ENCODE measurements around the gene HNRNPC. TPM values are rescaled to one million over a fixed set of nuclear protein-coding genes. Genes with fewer than 3 reads are reported as not detected.

Gene HNRNPC
- total RNA-seq, 1 donor from 2014 or later, result 273 TPM

GRCh38 chr14:21220874-21221477, 48.3 kb downstream of the HNRNPC start:
- Histone ChIP-seq H3K4me3 (no peak overlapping the region), H3K36me3 (peaks cover 66% of the 10 kb centered on the region), H3K27ac (replicated peaks) (no peak overlapping the region), H3K9me3 (replicated peaks) (no peaks in the 10 kb centered on the region), H3K27me3 (ENCODE audit: low read depth) (no peaks in the 10 kb centered on the region), H3K4me1 (peaks cover 88% of the 10 kb centered on the region)
- no peak for DNase-seq
- intact Hi-C loops (cut with micrococcal nuclease), result no loop called here
- TF ChIP-seq, protein P1, sequence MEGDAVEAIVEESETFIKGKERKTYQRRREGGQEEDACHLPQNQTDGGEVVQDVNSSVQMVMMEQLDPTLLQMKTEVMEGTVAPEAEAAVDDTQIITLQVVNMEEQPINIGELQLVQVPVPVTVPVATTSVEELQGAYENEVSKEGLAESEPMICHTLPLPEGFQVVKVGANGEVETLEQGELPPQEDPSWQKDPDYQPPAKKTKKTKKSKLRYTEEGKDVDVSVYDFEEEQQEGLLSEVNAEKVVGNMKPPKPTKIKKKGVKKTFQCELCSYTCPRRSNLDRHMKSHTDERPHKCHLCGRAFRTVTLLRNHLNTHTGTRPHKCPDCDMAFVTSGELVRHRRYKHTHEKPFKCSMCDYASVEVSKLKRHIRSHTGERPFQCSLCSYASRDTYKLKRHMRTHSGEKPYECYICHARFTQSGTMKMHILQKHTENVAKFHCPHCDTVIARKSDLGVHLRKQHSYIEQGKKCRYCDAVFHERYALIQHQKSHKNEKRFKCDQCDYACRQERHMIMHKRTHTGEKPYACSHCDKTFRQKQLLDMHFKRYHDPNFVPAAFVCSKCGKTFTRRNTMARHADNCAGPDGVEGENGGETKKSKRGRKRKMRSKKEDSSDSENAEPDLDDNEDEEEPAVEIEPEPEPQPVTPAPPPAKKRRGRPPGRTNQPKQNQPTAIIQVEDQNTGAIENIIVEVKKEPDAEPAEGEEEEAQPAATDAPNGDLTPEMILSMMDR (IDR thresholded peaks at IDR 0.05; ENCODE audit: borderline replicate concordance), result no peak

GRCh38 chr14:21219561-21220111, 49.6 kb downstream of the HNRNPC start:
- H3K36me3 ChIP-seq, result peaks cover 68% of the 10 kb centered on the region
- intact Hi-C loops (cut with micrococcal nuclease), result no loop called here

DNA sequence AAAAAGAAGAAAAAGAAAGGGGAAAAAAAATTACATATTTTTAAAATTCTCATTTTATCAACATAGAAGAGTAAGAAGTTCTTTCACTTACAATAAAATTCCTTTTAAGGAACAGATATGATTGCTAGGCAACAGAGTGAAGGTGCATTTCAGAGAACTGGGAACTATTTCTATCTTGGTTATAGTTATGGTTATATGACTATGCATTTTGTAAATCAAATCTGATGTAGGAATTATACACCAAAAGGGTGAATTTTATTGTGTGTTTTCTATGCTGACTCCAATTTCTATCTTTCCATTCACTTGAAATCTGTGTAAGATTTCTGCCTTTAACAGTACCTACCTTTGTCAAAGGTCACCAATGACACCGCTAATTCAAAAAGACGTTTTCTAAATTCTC, 50.1 kb downstream of the HNRNPC start:
- intact Hi-C loops (cut with micrococcal nuclease), result no loop called here
- TF ChIP-seq, protein P1 (IDR thresholded peaks at IDR 0.05; ENCODE audit: borderline replicate concordance), result no peak
- Histone ChIP-seq H3K4me3 (no peak overlapping the region), H3K27me3 (ENCODE audit: low read depth) (no peaks in the 10 kb centered on the region), H3K4me1 (peaks cover 98% of the 10 kb centered on the region), H3K9me3 (replicated peaks) (no peaks in the 10 kb centered on the region), H3K36me3 (peaks cover 71% of the 10 kb centered on the region), H3K27ac (replicated peaks) (peak overlapping the region; percentile 27)
- no peak for DNase-seq

More at GRCh38 chr14:21219561-21220111, 49.6 kb downstream of the HNRNPC start:
- Histone ChIP-seq H3K27me3 (ENCODE audit: low read depth) (no peaks in the 10 kb centered on the region), H3K27ac (replicated peaks) (peak overlapping the region; percentile 24), H3K9me3 (replicated peaks) (no peaks in the 10 kb centered on the region), H3K4me1 (peaks cover 98% of the 10 kb centered on the region), H3K4me3 (no peak overlapping the region)
- DNase-seq, result no peak
- TF ChIP-seq, protein P1 (IDR thresholded peaks at IDR 0.05; ENCODE audit: borderline replicate concordance), result no peak

DNA sequence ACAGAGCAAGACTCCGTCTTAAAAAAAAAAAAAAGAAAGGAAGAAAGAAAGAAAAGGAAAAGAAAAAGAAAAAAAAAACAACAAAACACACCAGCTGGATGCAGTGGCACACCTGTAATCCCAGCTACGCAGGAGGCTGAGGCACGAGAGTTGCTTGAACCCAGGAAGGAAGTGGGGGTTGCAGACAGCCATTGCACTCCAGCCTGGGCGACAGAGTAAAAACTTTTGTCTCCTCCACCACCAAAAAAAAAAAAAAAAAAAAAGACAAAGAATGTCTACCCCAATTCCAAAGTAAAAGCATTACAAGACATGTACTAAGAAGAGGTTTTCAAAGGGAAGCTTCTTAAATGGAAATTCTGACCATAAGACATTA, 53.4 kb downstream of the HNRNPC start:
- peaks cover 75% of the 10 kb centered on the region for H3K4me1 ChIP-seq
- no peak overlapping the region for H3K27ac ChIP-seq (replicated peaks)
- DNase-seq, result no peak
- TF ChIP-seq, protein P1 (IDR thresholded peaks at IDR 0.05; ENCODE audit: borderline replicate concordance), result no peak
- H3K4me3 ChIP-seq, result no peak overlapping the region
- H3K27me3 ChIP-seq (ENCODE audit: low read depth), result no peaks in the 10 kb centered on the region
- H3K36me3 ChIP-seq, result peaks cover 75% of the 10 kb centered on the region
- intact Hi-C loops (cut with micrococcal nuclease), result no loop called here
- H3K9me3 ChIP-seq (replicated peaks), result no peaks in the 10 kb centered on the region

DNA sequence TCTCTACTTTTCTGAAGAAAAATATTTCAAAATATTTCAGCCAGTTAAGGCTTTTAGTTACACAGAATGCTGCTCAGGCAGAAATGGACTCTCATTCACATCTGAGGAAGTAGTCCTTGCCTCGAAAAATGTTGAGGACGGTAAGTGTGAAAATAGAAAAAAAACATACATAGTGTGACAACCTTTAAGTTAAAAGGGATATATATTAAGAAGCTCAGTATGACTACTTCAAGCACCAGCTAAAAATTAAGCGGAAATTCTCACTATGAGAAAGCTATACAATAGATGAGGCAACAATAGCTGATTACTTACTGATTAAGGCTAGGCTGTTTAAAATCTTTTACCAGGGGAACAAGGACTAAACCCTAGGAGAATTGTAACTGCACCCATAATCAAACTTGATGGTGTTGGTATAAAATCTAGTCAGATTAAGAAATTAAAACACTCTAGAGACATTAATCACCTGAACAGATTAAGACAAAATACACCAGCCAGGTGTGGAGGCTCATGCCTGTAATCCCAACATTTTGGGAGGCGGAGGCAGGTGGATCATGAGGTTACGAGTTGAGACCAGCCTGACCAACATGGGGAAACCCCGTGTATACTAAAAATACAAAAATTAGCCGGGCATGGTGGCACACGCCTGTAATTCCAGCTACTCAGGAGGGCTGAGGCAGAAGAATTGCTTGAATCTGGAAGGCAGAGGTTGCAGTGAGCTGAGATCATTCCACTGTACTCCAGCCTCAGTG, 53.9 kb downstream of the HNRNPC start:
- Histone ChIP-seq H3K4me3 (no peak overlapping the region), H3K27ac (replicated peaks) (no peak overlapping the region), H3K27me3 (ENCODE audit: low read depth) (no peaks in the 10 kb centered on the region), H3K9me3 (replicated peaks) (no peaks in the 10 kb centered on the region), H3K4me1 (peaks cover 69% of the 10 kb centered on the region), H3K36me3 (peaks cover 71% of the 10 kb centered on the region)
- TF ChIP-seq, protein P1 (IDR thresholded peaks at IDR 0.05; ENCODE audit: borderline replicate concordance), result no peak
- no peak for DNase-seq
- intact Hi-C loops (cut with micrococcal nuclease), result no loop called here

Data from left ventricle myocardium inferior (tissue), 1 donor.